Measurements from ENCODE around the gene ITSN2. TPM values are rescaled to one million over a fixed set of nuclear protein-coding genes. Genes with fewer than 3 reads are reported as not detected.

ITSN2 gene
- total RNA-seq, 1 donor from 2014 or later = 23.8 TPM

- no peak for TF ChIP-seq EZH2 (IDR thresholded peaks at IDR 0.05; ENCODE audit: insufficient read depth, low read length)
- no peak for TF ChIP-seq CTCF (IDR thresholded peaks at IDR 0.05; ENCODE audit: insufficient read depth, low read depth, low read length)
- Histone ChIP-seq H3K27me3 (ENCODE audit: insufficient read depth, low read length) (no peaks in the 10 kb centered on the region), H3K27ac (ENCODE audit: low read depth, low read length) (no peak overlapping the region), H3K9me3 (ENCODE audit: insufficient read depth, low read depth, low read length) (no peaks in the 10 kb centered on the region), H4K20me1 (ENCODE audit: insufficient read depth, low read length) (no peaks in the 10 kb centered on the region), H3K36me3 (ENCODE audit: insufficient read depth, low read length) (peaks cover 18% of the 10 kb centered on the region), H3K4me2 (ENCODE audit: low read length) (no peak overlapping the region), H3K4me3 (ENCODE audit: insufficient read depth, low read depth, low read length) (no peak overlapping the region), H3K9ac (ENCODE audit: low read length) (no peak overlapping the region), H2AFZ (ENCODE audit: low read depth, low read length) (no peak overlapping the region), H3K79me2 (ENCODE audit: insufficient read depth, low read length) (no peaks in the 10 kb centered on the region), H3K4me1 (ENCODE audit: insufficient read depth, low read length) (no peaks in the 10 kb centered on the region)
- H3K36me3 Mint-ChIP-seq (ENCODE audit: low read depth, unreplicated experiment) = peaks cover 13% of the 10 kb centered on the region
- DNase-seq (ENCODE audit: low read depth) (no peak), FAIRE-seq (no peak)
- no peaks in the 10 kb centered on the region for H3K27me3 Mint-ChIP-seq (ENCODE audit: low read depth, unreplicated experiment)
- H3K4me1 Mint-ChIP-seq (ENCODE audit: low read depth, unreplicated experiment) = no peaks in the 10 kb centered on the region
- H3K4me3 Mint-ChIP-seq (ENCODE audit: unreplicated experiment) = no peak overlapping the region
- H3K9me3 Mint-ChIP-seq (ENCODE audit: unreplicated experiment) = no peaks in the 10 kb centered on the region
- H3K27ac Mint-ChIP-seq (ENCODE audit: unreplicated experiment) = no peak overlapping the region
These were observed 62.7 kb downstream of the ITSN2 start for GRCh38 chr2:24297663-24298062.

DNA sequence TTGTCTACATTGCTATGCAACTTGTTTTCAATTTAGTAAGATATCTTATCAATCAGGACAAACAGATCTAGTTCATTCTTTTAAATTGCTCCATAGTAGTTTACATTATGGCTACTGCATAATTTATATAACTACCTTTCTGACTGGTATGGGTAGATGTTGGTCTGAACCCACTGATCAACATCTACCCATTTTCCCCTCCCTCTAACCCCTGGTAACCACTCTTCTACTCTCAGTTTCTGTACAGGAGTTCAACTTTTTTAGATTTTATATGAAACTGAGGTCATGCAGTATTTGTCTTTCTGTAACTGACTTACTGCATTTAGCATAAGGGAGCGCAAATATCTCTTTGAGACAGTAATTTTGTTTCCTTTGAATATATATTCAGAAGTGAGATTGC, 73.2 kb downstream of the ITSN2 start:
- Histone ChIP-seq H3K36me3 (ENCODE audit: insufficient read depth, low read length) (no peaks in the 10 kb centered on the region), H3K9me3 (ENCODE audit: insufficient read depth, low read depth, low read length) (no peaks in the 10 kb centered on the region), H3K27ac (ENCODE audit: low read depth, low read length) (no peak overlapping the region), H3K4me2 (ENCODE audit: low read length) (no peak overlapping the region), H3K79me2 (ENCODE audit: insufficient read depth, low read length) (no peaks in the 10 kb centered on the region), H4K20me1 (ENCODE audit: insufficient read depth, low read length) (no peaks in the 10 kb centered on the region), H3K27me3 (ENCODE audit: insufficient read depth, low read length) (no peaks in the 10 kb centered on the region), H3K4me1 (ENCODE audit: insufficient read depth, low read length) (no peaks in the 10 kb centered on the region), H3K9ac (ENCODE audit: low read length) (no peak overlapping the region), H3K4me3 (ENCODE audit: insufficient read depth, low read depth, low read length) (no peak overlapping the region), H2AFZ (ENCODE audit: low read depth, low read length) (no peak overlapping the region)
- TF ChIP-seq CTCF (IDR thresholded peaks at IDR 0.05; ENCODE audit: insufficient read depth, low read depth, low read length) (no peak), EZH2 (IDR thresholded peaks at IDR 0.05; ENCODE audit: insufficient read depth, low read length) (no peak)
- Mint-ChIP-seq H3K27ac (ENCODE audit: unreplicated experiment) (no peak overlapping the region), H3K4me1 (ENCODE audit: low read depth, unreplicated experiment) (no peaks in the 10 kb centered on the region), H3K36me3 (ENCODE audit: low read depth, unreplicated experiment) (peaks cover 4% of the 10 kb centered on the region), H3K4me3 (ENCODE audit: unreplicated experiment) (no peak overlapping the region), H3K9me3 (ENCODE audit: unreplicated experiment) (no peaks in the 10 kb centered on the region), H3K27me3 (ENCODE audit: low read depth, unreplicated experiment) (no peaks in the 10 kb centered on the region)
- DNase-seq (ENCODE audit: low read depth) (no peak), FAIRE-seq (no peak)

GRCh38 chr2:24285484-24286152, 74.7 kb downstream of the ITSN2 start:
- Mint-ChIP-seq H3K4me3 (ENCODE audit: unreplicated experiment) (no peak overlapping the region), H3K27ac (ENCODE audit: unreplicated experiment) (no peak overlapping the region), H3K4me1 (ENCODE audit: low read depth, unreplicated experiment) (no peaks in the 10 kb centered on the region), H3K27me3 (ENCODE audit: low read depth, unreplicated experiment) (no peaks in the 10 kb centered on the region), H3K36me3 (ENCODE audit: low read depth, unreplicated experiment) (peaks cover 4% of the 10 kb centered on the region), H3K9me3 (ENCODE audit: unreplicated experiment) (no peaks in the 10 kb centered on the region)
- Histone ChIP-seq H4K20me1 (ENCODE audit: insufficient read depth, low read length) (no peaks in the 10 kb centered on the region), H3K4me2 (ENCODE audit: low read length) (no peak overlapping the region), H3K9me3 (ENCODE audit: insufficient read depth, low read depth, low read length) (no peaks in the 10 kb centered on the region), H3K36me3 (ENCODE audit: insufficient read depth, low read length) (no peaks in the 10 kb centered on the region), H3K79me2 (ENCODE audit: insufficient read depth, low read length) (no peaks in the 10 kb centered on the region), H3K27ac (ENCODE audit: low read depth, low read length) (no peak overlapping the region), H3K4me1 (ENCODE audit: insufficient read depth, low read length) (no peaks in the 10 kb centered on the region), H3K4me3 (ENCODE audit: insufficient read depth, low read depth, low read length) (no peak overlapping the region), H2AFZ (ENCODE audit: low read depth, low read length) (no peak overlapping the region), H3K9ac (ENCODE audit: low read length) (no peak overlapping the region), H3K27me3 (ENCODE audit: insufficient read depth, low read length) (no peaks in the 10 kb centered on the region)
- DNase-seq (ENCODE audit: low read depth) (no peak), FAIRE-seq (no peak)
- no peak for TF ChIP-seq EZH2 (IDR thresholded peaks at IDR 0.05; ENCODE audit: insufficient read depth, low read length)
- no peak for TF ChIP-seq CTCF (IDR thresholded peaks at IDR 0.05; ENCODE audit: insufficient read depth, low read depth, low read length)
